OCI-LY7 (cell line): ENCODE data around the gene SPATA2L. TPM values are rescaled to one million over a fixed set of nuclear protein-coding genes. Genes with fewer than 3 reads are reported as not detected.
"Not testable (repeated sequence)": the region's sequence is repeated elsewhere in the genome, so short reads cannot be mapped to it uniquely, and the experiment has no call there.

ENCODE experiments used
- BruUV-seq: library from RNA; stranded (reverse); fragments of 400-500 nt; replicated peaks from 2 replicates; lab custom pipeline; 2021; lab: Mats Ljungman, UMichigan
- CTCF ChIA-PET: fragments of 300-600 bp; sonication (Branson Sonifier 250); formaldehyde crosslinking; loops from one replicate; lab custom pipeline; 2022; ENCODE audit warnings: antibody characterized with exemption; ENCODE audit not compliant: unreplicated experiment; lab: Charles Lee
- POLR2A ChIA-PET: fragments of 300-600 bp; sonication (Branson Sonifier 250); formaldehyde crosslinking; loops from one replicate; lab custom pipeline; 2022; ENCODE audit warnings: antibody characterized with exemption; lab: Charles Lee
- DNase-seq: peaks from one replicate; pipeline ENCODE4 v3.0.0-alpha.2; 2015; ENCODE audit warnings: low spot score
- H2AFZ ChIP-seq: fragments of 200-600 bp; sonication (generic), shearing (Covaris generic); 2 replicates; pipeline ENCODE4 v1.6.1; 2014; ENCODE audit warnings: mild to moderate bottlenecking, antibody characterized with exemption, low read length, moderate library complexity
- H3K27ac ChIP-seq: fragments of 200-600 bp; sonication (generic); 2 replicates; pipeline ENCODE4 v1.5.1; 2014; ENCODE audit warnings: mixed run types, low read depth, mild to moderate bottlenecking, moderate library complexity, low read length, inconsistent platforms; ENCODE audit not compliant: poor library complexity, severe bottlenecking
- H3K36me3 ChIP-seq: fragments of 200-600 bp; sonication (generic); 2 replicates; pipeline ENCODE4 v1.6.1; 2014; ENCODE audit warnings: mild to moderate bottlenecking, antibody characterized with exemption, low read length, moderate library complexity, mixed read lengths; ENCODE audit not compliant: insufficient read depth
- H3K4me1 ChIP-seq: fragments of 200-600 bp; sonication (generic); 2 replicates; pipeline ENCODE4 v1.5.1; 2014; ENCODE audit warnings: mild to moderate bottlenecking, low read length; ENCODE audit not compliant: insufficient read depth, poor library complexity, severe bottlenecking
- H3K4me2 ChIP-seq: fragments of 200-600 bp; sonication (generic); 2 replicates; pipeline ENCODE4 v1.6.1; 2014; ENCODE audit warnings: mild to moderate bottlenecking, low read length
- H3K4me3 ChIP-seq: fragments of 200-600 bp; sonication (generic); 2 replicates; pipeline ENCODE4 v1.5.1; 2014; ENCODE audit warnings: mild to moderate bottlenecking, low read depth, low read length; ENCODE audit not compliant: poor library complexity, severe bottlenecking
- H3K79me2 ChIP-seq: fragments of 200-600 bp; sonication (generic); 2 replicates; pipeline ENCODE4 v1.6.1; 2016; ENCODE audit warnings: low read depth, mild to moderate bottlenecking, low read length, moderate library complexity, mixed read lengths; ENCODE audit not compliant: insufficient read depth
- H3K9me2 ChIP-seq: fragments of 200-600 bp; sonication (generic); 2 replicates; pipeline ENCODE4 v1.6.1; 2016; ENCODE audit warnings: mild to moderate bottlenecking, low read length, mixed read lengths; ENCODE audit not compliant: insufficient read depth
- H3K9me3 ChIP-seq: fragments of 200-600 bp; sonication (generic); 2 replicates; pipeline ENCODE4 v1.6.1; 2014; ENCODE audit warnings: mild to moderate bottlenecking, mixed run types, low read length, mixed read lengths
- H4K20me1 ChIP-seq: fragments of 200-600 bp; sonication (generic); 2 replicates; pipeline ENCODE4 v1.6.1; 2014; ENCODE audit warnings: mild to moderate bottlenecking, antibody characterized with exemption, low read length, moderate library complexity, mixed read lengths; ENCODE audit not compliant: insufficient read depth
- CTCF ChIP-seq: fragments of 200-600 bp; sonication (generic); conservative IDR thresholded peaks from 2 replicates; pipeline ENCODE4 v1.5.1; 2014; ENCODE audit warnings: mild to moderate bottlenecking, antibody characterized with exemption, low read length, moderate library complexity, mixed read lengths
- EZH2phosphoT487 ChIP-seq: fragments of 200-600 bp; sonication (generic); IDR thresholded peaks from 2 replicates; pipeline ENCODE4 v1.6.1; 2018; ENCODE audit warnings: low read depth, borderline replicate concordance, mild to moderate bottlenecking, mixed run types, antibody characterized with exemption, low read length, moderate library complexity, mixed read lengths
- intact Hi-C: fragments of 100-400 bp; cut with micrococcal nuclease; formaldehyde crosslinking; loops from one replicate; pipeline ENCODE4 v1.10.0; 2022; ENCODE audit not compliant: unreplicated experiment
- total RNA-seq, 2 experiments: library from RNA; depleted of rRNA in 1 of 2; stranded (reverse); fragments of >200 nt in 1 of 2; shearing (Covaris generic) in 1 of 2; gene quantifications; 2 replicates each; pipeline ENCODE4 v1.2.3, GENCODE V29; 2014 to 2022

SPATA2L gene
- total RNA-seq, 2 experiments from 2014 or later: 7.2 to 13.1 TPM

- no peak overlapping the region for H3K27ac ChIP-seq
- intact Hi-C loops: no loop called here
- H3K36me3 ChIP-seq: peaks cover 82% of the 10 kb centered on the region
- no peak for TF ChIP-seq CTCF
- no peak for DNase-seq
- CTCF ChIA-PET: no interaction called here
- no peaks in the 10 kb centered on the region for H3K9me3 ChIP-seq
- H3K4me2 ChIP-seq: no peak overlapping the region
- BruUV-seq: no TSS peak
- no peak overlapping the region for H3K4me3 ChIP-seq
- no peaks in the 10 kb centered on the region for H4K20me1 ChIP-seq
- H3K79me2 ChIP-seq: peaks cover 23% of the 10 kb centered on the region; the same call in 1 of the 2 replicates
- H2AFZ ChIP-seq: no peak overlapping the region
- H3K4me1 ChIP-seq: peaks cover 23% of the 10 kb centered on the region
- POLR2A ChIA-PET: no interaction called here
- H3K9me2 ChIP-seq: no peaks in the 10 kb centered on the region
These were observed 9.4 kb downstream of the SPATA2L start for GRCh38 chr16:89691986-89692569.

GRCh38 chr16:89691231-89691985 is 10.1 kb downstream of the SPATA2L start:
- ChIA-PET POLR2A (no interaction called here), CTCF (no interaction called here)
- peaks cover 78% of the 10 kb centered on the region for H3K36me3 ChIP-seq
- no peak for DNase-seq
- H2AFZ ChIP-seq: no peak overlapping the region
- H4K20me1 ChIP-seq: no peaks in the 10 kb centered on the region
- intact Hi-C loops: no loop called here
- peaks cover 25% of the 10 kb centered on the region; the same call in 1 of the 2 replicates for H3K79me2 ChIP-seq
- H3K9me2 ChIP-seq: no peaks in the 10 kb centered on the region
- TF ChIP-seq CTCF (no peak), EZH2phosphoT487 (no peak)
- peaks cover 18% of the 10 kb centered on the region for H3K4me1 ChIP-seq
- H3K4me3 ChIP-seq: no peak overlapping the region
- no TSS peak for BruUV-seq
- H3K4me2 ChIP-seq: no peak overlapping the region
- H3K27ac ChIP-seq: no peak overlapping the region
- no peaks in the 10 kb centered on the region for H3K9me3 ChIP-seq

GRCh38 chr16:89690392-89690901 is 11.1 kb downstream of the SPATA2L start:
- no peak overlapping the region for H3K27ac ChIP-seq
- H3K36me3 ChIP-seq: peaks cover 72% of the 10 kb centered on the region
- peaks cover 25% of the 10 kb centered on the region; the same call in 1 of the 2 replicates for H3K79me2 ChIP-seq
- TF ChIP-seq EZH2phosphoT487 (no peak), CTCF (no peak)
- no peaks in the 10 kb centered on the region for H3K9me2 ChIP-seq
- peaks cover 4% of the 10 kb centered on the region; the same call in 1 of the 2 replicates for H3K9me3 ChIP-seq
- no TSS peak for BruUV-seq
- CTCF ChIA-PET: no interaction called here
- no peak overlapping the region for H2AFZ ChIP-seq
- peaks cover 13% of the 10 kb centered on the region for H3K4me1 ChIP-seq
- DNase-seq: no peak
- H4K20me1 ChIP-seq: no peaks in the 10 kb centered on the region
- intact Hi-C loops: no loop called here
- no peak overlapping the region for H3K4me3 ChIP-seq
- POLR2A ChIA-PET: no interaction called here
- H3K4me2 ChIP-seq: no peak overlapping the region

- H3K9me3 ChIP-seq, H4K20me1 ChIP-seq, H3K4me3 ChIP-seq, CTCF ChIA-PET, H2AFZ ChIP-seq, BruUV-seq, DNase-seq, H3K9me2 ChIP-seq, intact Hi-C loops, H3K27ac ChIP-seq, POLR2A ChIA-PET, H3K4me2 ChIP-seq: not testable (repeated sequence)
- Histone ChIP-seq H3K79me2 (peaks cover 25% of the 10 kb centered on the region; the same call in 1 of the 2 replicates), H3K36me3 (peaks cover 69% of the 10 kb centered on the region), H3K4me1 (peaks cover 13% of the 10 kb centered on the region)
These were observed 11.9 kb downstream of the SPATA2L start for GRCh38 chr16:89689621-89690020.
